ENCODE data around the gene DNAJC9.

DNA sequence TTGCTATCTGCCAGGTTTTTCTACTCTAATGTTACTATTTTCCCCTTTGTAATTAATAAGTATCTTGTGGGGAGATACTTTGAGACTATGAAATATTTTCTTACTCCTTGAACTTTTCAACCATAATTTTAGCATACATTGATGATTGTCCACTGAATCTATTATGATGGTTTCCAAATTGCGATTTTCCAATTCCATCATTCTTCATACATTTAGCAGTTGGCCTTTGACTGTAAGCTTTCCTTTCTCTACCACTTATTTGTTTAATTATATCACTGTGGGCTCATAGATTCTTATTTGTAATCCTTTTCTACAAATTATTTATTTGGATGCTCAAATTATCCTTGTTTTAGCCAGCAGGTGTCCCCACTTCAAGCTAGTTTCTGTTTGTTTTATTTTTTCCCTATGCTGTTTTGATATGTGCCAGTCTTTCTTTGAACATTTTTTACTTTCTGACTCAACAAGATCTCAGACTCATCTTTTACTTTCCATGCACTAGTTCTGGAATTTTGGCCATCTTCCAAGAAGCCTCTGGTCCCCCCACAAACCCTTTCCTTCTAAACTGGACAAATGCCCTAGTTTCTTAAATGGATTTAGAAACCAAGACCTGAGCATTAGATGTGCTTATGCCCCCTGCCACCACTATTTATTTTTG, 16.8 kb upstream of the DNAJC9 start:
- TF ChIP-seq, protein P1, sequence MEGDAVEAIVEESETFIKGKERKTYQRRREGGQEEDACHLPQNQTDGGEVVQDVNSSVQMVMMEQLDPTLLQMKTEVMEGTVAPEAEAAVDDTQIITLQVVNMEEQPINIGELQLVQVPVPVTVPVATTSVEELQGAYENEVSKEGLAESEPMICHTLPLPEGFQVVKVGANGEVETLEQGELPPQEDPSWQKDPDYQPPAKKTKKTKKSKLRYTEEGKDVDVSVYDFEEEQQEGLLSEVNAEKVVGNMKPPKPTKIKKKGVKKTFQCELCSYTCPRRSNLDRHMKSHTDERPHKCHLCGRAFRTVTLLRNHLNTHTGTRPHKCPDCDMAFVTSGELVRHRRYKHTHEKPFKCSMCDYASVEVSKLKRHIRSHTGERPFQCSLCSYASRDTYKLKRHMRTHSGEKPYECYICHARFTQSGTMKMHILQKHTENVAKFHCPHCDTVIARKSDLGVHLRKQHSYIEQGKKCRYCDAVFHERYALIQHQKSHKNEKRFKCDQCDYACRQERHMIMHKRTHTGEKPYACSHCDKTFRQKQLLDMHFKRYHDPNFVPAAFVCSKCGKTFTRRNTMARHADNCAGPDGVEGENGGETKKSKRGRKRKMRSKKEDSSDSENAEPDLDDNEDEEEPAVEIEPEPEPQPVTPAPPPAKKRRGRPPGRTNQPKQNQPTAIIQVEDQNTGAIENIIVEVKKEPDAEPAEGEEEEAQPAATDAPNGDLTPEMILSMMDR (IDR thresholded peaks at IDR 0.05 in 8 of 11, conservative IDR thresholded peaks at IDR 0.05 in 3 of 11), result peak in 6 of 11 experiments; percentile 19 to 40 (median 30)
- TF ChIP-seq POLR2A (IDR thresholded peaks at IDR 0.05) (no peak), POLR2AphosphoS5 (IDR thresholded peaks at IDR 0.05) (no peak)
